Anterior cingulate cortex (tissue), 58 donors: ENCODE results near the gene AKAP7.
"Not testable (repeated sequence)": the region's sequence is repeated elsewhere in the genome, so short reads cannot be mapped to it uniquely, and the experiment has no call there.

Experiments used
- DNase-seq, 58 donors: peaks; one replicate each; lab custom pipeline; 2025; lab: John Stamatoyannopoulos, UW

Gene AKAP7

DNA sequence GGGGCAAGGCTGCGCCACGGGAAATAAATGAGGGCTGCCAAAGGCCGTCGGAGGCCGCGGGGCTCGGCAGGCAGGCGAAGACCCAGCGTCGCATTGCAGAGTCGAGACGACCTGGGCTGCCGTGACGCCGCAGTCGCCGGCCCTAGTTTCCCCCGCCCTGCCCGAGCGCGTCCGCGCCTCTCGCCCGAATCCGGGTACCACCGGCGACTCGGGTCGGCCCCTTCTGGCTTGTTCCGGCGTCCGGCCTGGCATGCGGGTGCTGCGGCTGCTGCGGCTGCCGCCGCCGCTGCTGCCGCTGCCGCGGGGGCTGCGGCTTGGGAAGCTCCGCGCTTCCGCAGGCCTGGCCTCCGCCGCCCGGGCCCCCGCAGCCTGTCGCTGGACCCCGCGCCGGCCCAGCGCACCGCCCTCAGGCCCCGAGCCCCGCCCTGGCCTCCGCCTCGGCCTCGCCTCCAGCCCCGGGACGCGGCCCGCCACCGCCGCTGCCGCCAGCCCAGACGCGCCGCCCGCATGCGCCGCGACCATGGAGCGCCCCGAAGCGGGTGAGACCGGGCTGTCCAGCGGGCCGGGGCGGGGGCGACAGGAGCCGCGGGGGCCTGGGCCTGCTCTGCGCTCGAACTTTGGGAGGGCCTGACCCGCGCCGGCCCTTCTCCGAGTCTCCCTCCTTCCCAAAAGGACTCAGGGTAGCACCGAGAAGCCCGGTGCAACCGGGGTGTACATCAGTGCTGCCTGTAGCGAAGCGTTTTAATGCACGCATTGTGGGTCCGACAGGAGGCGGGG lies at the start of gene AKAP7:
AKAP7 (plus strand) TSS at position 224 of the 777 bp plus-strand sequence; CDS start at position 521, 297 bp downstream.
- peak in 57 of 58 donors; percentile 15 to 89 (median 75) for DNase-seq

DNA sequence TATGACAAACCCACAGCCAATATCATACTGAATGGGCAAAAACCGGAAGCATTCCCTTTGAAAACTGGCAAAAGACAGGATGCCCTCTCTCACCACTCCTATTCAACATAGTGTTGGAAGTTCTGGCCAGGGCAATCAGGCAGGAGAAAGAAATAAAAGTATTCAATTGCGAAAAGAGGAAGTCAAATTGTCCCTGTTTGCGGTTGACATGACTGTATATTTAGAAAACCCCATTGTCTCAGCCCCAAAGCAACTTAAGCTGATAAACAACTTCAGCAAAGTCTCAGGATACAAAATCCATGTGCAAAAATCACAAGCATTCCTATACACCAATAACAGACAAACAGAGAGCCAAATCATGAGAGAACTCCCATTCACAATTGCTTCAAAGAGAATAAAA lies 44.9 kb upstream of the AKAP7 start:
- not testable (repeated sequence) for DNase-seq

DNA sequence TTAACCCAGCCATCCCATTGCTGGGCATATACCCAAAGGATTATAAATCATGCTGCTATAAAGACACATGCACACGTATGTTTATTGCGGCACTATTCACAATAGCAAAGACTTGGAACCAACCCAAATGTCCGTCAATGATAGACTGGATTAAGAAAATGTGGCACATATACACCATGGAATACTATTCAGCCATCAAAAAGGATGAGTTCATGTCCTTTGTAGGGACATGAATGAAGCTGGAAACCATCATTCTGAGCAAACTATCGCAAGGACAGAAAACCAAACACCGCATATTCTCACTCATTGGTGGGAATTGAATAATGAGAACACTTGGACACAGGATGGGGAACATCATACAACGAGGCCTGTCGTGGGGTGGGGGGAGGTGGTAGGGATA lies 43.3 kb upstream of the AKAP7 start:
- DNase-seq = not testable (repeated sequence)

DNA sequence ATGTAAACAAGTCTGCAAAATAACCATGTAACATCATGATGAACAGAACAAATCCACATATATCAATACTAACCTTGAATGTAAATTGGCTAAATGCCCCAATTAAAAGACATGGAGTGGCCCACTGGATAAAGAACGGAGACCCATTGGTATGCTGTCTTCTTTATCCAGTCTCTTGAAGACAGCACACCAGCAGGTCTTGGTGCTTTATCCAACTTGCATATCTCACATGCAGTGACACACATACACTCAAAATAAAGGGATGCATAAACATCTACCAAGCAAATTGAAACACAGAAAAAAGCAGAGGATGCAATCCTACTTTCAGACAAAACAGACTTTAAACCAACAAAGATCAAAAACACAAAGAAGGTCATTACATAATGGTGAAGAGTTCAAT lies 41.9 kb upstream of the AKAP7 start:
- no peak for DNase-seq

DNA sequence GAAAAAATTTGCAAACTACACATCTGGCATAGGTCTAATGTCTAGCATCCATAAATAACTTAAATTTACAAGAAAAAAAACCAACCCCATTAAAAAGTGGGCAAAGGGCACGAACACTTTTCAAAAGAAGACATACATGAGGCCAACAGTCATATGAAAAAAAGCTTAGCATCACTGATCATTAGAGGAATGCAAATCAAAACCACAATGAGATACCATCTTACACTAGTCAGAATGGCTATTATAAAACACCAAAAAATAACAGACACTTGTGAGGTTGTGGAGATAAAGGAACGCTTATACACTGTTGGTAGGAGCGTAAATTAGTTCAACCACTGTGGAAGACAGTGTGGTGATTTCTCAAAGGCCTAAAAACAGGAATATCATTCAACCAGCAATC lies 38.5 kb upstream of the AKAP7 start:
- DNase-seq = no peak

DNA sequence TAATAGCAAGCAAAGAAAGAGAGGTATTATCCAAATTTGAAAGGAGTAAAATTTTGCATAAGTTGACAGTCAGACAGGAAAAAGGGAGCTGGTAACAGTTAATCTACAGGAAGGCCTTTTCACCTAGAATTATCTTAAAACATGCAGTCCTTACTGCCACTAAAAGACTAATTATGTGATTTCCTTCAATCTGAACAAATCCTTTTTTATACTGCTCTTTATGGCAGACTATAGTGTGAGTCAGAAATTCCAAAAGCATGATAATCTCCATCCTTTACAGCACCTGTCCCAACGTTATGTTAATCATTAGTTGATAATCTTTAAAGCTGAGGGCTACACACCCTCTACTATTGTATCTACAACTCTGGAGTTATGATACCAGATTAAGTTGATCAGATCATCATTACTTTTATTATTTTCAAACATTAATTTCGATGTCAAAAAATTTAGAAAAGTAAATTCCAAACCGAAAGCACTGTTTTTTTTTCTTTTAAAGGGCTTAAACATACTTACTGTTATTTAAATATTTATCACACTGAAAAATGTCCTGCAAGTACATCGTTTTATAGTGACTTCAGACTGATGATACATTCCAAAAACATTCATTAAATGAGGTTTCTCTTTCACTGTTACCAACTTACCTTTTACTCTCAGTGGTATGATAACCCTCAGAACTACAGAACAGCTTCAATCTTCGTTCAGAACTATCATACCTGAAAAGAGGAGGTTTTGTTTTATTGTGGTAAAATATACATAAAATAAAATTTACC lies 33.2 kb upstream of the AKAP7 start:
- no peak for DNase-seq

DNA sequence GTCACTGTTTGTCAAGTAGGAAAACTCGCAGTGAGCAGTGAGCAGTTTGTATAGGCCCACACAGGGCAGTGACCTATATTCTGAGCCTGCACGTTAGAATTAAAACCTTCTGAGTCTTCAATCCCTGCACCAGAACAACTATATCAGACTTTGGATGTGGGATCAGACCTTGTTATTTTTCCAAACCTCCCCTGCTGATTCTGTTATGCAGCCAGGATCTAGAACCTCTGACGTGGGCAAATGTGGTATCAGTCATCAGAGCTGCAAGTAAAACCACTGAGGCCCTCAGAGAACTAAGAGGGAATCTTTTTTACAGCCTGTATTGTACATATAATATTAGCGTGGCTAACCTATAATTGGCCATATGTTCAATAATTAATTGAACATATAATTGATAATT lies 32.0 kb upstream of the AKAP7 start:
- no peak for DNase-seq

DNA sequence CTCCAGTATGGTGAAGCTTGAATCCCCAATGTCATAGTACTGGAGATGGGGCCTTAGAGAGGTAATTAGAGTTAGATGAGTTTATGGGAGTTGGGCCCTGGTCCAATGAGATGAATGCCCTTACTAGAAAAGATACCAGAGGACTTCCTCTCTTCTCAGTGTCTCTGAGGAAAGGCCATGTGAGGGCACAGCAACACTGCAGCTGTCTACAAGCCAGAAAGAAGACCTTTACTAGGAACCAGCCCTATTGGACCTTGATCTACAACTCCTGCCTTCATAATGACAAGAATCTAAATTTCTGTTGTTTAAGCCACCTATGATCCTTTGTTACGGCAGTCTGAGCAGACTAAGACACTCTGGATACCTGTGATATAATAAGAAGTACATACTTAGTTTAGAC lies 31.4 kb upstream of the AKAP7 start:
- DNase-seq = no peak

DNA sequence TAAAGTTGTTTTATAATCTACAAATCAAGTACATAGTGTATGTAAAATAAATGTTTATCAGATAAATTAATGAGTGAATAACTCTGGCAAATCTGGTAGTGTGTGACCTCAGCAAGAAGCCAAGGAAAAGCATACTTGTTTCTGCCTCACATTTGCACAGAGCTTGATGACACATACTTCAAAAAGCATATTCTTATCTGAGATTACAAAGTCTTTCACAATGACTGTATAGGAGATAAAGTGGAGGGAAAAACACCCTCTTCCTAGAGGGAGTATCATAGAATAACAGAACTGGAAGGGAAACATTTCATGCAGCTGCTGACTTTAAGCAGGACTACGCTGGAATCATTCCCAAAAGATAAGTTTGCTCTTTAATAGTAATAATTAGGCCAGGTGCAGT lies 28.1 kb upstream of the AKAP7 start:
- no peak for DNase-seq

DNA sequence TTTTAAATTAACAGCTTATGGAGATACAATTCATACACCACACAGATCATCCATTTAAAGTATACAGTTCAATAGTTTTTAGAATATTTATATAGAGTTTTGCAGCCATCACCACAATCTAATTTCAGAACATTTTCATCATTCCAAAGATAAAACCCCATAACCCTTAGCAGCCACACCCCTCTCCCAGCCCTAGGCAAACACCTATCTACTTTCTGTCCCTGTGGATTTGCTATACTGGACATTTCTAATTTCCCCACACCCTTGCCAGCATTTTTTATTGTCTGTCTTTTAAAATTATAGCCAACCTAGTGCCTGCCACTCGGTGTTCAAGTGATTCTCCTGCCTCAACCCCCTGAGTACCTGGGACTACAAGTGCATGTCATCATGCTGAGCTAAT lies 23.0 kb upstream of the AKAP7 start:
- DNase-seq = no peak

DNA sequence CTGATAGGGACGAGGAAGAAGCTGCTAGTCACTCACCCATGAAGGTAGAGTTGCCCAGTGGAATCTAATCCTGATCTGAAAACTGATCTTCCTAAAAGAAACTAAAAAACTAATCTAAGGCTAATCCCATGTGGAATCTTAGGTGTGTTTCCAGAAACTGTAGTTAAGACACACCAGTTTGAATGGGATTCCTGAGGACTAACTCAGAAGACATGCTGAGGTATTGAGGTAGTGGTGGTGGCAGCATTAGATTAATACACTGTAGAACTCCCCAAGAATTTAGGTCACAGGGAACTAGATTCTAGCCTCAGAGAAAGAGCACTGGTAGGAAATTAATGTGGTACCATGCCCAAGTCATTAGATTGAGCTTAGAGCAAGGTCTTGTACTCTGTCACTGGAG lies 19.6 kb upstream of the AKAP7 start:
- DNase-seq = no peak

DNA sequence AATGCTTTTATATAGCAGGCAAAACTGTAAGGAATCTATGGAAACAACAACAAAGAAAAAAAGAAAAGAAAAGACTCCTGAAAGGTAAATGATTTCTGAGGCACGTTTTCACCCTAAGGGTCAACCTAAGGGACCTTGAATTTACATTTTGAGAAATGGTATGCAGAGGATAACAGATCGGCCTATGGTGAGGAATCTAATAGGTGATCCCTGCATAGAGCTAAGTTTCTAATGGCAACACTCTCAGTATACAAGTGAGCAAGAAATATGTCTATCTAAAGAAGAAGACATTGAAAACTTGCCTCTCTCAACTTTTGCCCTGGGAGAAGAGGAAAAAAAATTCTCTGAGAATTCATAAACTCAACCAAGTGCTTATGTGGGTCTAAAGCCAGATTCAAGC lies 18.9 kb upstream of the AKAP7 start:
- no peak for DNase-seq

DNA sequence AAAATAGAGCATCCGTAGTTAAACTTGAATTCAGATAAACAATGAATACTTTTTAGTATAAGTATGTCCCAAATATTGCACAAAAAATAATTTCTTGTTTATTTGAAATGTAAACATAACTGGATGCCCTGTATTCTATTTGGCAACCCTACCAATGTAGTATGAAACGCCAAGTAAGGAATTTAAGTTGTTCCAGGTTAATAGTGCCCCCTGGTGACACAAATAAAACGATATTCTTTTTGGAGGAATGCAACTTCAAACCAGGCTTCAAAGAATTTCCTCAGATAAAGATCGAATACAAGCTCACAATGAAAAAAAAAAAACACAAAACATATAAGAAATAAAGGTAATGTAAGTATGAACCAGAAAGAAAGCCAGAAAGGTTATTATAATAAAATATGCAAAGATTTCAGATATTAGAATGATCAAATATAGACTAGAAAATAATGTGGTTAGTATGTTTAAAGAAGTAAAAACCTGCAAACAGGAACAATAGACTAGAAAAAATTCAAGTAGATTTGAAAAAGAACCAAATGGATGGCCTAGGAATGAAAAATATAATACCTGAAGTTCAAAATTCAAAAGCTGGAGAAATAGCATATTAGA lies 18.4 kb upstream of the AKAP7 start:
- DNase-seq = peak in 1 of 58 donors; percentile 7

DNA sequence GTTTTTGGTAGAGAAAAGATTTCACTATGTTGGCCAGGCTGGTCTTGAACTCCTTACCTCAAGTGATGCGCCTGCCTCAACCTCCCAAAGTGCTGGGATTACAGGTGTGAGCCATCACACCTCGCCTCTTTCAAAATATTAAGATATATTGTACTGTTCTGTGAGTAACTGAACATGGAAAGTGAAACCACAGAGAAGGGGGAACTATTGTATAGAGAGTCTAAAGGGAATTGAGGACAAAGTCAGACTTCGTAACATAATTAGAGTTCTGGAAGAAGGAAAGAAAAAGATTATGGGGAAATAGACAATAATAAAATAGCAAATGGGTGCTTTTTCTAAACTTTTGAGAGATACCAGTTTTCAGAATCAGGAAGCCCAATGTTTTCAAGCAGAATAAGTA lies 17.4 kb upstream of the AKAP7 start:
- no peak for DNase-seq

DNA sequence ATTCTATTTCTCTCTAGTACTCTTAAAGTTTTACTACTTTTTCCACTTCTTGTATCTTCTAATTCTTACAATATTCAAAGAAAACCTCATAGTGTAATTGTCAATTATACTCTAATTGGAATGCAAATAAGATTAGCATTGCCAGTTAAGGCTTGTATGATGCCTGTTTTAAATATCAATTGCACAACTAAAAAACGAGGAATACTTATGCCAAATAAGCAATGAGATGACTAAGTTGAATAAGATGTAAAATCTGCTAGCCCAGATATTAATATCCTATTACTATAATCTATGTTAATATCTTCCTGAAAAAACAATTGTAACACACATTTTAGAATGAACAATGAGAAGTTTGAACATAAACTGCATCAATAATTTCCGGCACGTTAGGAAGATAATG lies 13.3 kb upstream of the AKAP7 start:
- DNase-seq = no peak

DNA sequence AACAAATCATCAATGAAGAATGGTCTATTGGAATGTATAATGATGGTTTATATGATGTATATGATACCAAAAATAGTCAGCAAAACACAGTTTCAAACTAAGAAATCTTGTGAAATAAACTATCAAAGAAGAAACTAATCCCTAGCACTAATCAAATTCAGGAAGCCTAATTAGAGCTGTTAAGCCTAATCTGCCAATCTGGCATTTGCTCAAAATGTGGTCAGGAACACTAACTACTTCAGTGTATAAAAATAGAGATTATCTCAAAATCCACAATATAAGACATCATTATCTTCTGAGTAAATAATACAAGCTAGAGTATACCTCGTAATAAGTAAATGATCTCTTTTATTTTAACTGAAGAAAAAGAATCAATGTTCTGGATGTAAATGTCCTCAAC lies 12.8 kb upstream of the AKAP7 start:
- no peak for DNase-seq

DNA sequence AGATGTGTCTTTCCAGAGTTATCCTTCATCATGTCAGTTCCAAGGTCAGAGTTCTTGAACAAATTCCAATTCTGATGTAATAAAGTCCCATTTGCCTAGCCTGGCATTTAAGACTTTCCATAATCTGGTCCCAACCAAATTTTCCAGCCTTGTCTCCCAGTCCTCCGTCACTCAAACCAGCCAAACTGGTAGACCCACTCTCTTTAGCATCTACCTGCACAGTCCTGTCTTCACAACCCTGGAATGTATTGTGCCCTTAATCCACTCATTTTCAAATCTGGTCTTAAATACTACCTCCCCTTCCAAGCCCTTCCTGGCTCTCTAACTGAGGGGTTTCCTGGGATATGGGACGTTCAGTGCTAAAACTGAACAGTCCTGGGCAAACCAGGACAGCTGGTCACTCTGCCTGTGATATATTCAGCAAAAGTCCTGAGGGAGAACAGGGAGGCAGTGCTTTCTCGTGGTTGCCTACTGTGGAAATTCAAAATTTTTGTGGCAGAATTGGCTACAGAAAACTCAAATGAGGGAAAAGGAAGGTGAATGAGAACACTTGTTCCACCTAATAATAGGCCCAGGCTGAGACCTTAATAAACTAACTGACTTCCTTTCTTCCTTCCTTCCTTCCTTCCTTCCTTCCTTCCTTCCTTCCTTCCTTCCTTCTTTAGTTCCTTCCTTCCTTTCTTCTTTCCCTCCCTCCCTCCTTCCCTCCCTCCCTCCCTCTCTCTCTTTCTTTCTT lies 10.8 kb upstream of the AKAP7 start:
- DNase-seq = no peak

DNA sequence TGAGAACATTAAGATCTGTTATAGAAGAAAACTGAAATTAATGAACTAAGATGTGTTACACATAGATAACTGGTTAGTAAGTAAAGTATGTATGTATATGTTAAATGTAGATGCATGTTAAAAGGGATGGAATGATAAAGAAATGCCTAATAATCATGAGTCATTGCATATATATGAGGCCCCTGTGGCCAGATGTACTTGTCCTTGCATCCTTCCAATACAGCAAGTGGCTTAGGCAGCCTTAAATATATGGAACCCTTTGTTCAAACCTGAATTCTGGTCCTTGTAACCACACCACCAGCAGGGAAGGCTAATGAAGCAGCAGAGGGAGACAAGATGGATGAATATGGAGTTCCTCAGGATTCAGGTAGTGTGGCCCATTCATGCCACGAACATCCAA lies 9.8 kb upstream of the AKAP7 start:
- no peak for DNase-seq

DNA sequence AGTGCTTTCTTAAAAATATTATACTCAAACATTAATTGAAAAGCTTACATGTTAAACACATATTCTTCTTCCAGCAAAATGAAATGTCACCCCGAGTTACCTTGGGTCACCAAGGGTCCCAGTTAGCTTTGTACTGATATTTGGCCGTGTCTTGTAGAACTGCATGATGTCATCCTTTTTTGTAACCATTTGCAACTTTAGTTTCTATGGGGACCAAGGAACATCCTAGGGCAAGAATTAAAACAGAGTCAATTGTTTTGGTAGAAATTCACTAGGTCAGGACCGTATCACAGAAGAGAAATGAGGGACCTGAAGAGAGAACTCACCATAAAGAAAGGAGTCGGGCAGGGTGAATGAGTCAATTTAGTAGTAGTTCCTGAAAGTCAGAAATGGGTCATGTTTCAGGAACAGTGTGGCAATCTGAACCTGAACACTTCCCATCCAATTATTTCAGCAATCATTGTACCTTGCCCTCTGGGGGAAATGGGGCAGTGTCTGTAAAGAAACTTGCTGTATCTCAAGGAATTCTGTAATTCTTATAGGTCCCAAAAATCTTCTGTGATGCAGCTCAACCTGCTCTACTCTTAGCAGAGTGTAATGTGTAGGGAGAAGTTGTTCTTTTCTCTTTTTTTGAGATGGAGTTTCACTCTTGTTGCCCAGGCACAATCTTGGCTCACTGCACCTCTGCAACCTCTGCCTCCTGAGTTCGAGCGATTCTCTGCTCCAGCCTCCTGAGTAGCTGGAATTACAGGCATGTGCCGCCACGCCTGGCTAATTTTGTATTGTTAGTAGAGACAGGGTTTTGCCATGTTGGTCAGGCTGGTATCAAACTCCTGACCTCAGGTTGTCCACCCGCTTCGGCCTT lies 5.3 kb upstream of the AKAP7 start:
- DNase-seq = no peak

DNA sequence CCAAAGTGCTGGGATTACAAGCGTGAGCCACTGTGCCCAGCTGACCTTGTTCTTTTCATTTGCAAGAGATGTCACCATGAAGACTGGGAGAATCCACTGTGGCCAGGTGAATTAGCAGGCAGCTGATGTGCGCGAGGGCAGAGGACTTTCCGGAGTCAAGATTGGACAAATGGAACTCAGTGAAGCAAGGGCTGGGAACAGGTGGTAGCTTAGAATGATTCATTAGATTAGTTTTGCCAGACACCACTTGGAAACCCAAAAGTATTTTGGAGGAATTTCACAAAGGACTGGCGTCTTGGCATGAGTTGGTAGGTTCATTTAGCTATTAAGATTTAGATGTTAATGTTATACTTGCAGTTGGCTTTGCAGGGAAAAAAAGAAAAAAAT lies 4.7 kb upstream of the AKAP7 start:
- DNase-seq = no peak
